ENCODE data around the gene NTNG1.
"Not testable (repeated sequence)": the region's sequence is repeated elsewhere in the genome, so short reads cannot be mapped to it uniquely, and the experiment has no call there.

Gene NTNG1

DNA sequence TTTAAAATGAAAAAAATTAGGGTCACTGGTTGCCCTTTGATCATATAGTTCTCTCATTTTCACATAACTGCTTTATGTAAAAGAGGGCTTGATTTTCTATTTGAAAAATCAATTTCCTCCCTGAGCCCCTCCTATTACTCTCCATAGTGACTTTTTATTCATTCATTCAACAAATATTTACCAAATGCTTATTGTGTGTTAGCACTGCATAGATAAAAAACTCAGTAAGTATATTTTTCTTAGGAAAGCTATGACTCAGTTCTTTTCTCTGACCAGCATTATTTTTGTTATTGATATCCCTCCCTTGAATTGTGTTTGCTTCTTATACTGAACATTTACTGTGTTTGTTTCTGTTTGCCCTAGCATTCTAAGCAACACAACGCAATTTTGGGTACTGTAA lies 59.8 kb downstream of the NTNG1 start:
- DNase-seq (ENCODE audit: low read depth) = no peak

GRCh38 chr1:107202007-107202406 lies 61.2 kb downstream of the NTNG1 start:
- no peak for DNase-seq (ENCODE audit: low read depth)

DNA sequence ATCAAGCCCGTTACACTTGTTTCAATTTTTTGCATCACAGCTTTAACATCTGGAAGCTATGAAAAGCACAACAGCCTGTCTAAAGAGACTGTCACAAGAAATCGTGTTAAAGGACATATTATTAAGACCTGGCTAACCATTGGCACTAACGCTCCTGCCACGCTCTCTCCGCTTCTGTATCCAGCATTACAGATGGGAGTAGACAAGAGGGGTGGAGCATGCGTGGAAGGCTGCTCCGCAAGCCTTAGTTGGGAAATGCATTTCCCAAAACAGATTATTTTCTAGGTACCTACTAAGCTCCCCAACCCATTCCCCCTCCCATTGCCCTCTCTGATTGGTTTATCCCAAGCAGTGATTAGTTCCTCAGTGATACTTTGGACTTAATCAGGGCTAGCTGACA lies 72.4 kb downstream of the NTNG1 start:
- DNase-seq (ENCODE audit: low read depth) = no peak

DNA sequence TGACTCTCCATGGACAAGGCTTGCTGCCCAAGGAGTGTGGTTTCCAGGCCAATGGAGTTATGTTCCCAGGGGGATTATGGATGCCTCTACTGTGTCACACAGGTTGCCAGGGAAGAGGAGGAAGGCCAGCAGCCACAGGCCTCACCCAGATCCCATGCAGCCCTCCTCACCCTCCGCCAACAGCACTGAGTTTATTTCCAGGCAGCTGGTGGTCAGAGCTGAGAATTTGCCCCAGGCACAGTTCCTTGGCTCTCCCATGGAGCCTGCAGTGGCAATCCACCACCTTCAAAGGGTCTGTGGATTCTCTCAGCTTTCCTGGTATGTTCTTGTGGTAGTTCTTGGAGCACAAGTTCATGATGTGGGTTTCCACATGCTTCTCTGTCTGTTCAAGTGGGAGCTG lies 79.2 kb downstream of the NTNG1 start:
- DNase-seq (ENCODE audit: low read depth) = no peak

- DNase-seq (ENCODE audit: low read depth) = no peak
Measured at GRCh38 chr1:107225706-107226105, 84.9 kb downstream of the NTNG1 start.

DNA sequence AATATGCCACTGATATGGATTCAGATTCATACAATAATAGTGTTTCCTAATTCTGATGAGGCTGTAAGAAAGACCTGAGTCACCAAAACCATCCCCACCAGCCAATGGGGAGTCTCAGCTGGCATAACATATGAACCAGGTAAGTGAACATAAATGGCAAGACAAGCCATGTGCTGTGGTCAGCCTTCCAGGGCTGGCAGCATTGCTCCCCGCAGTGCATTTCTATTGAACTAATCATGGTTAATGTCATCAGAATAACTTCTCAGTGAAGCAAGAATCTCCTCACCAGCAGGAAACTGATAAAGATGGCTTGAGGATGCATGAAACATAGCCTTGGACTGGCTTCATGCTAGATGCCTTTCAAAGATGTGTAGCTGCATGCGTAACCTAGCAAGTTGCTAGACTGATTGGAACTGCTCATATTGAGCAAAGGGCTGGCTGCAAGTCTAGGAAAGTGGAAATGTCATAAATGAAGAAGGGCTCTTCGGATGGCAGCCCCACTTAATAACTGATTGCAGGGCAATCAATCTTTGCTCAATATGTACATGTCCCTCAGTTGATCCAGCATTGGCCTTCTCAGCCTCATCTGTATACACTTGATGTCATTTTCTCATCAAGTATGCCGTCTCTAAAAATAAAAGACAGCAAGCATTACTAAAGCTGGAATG lies 88.0 kb downstream of the NTNG1 start:
- no peak for DNase-seq (ENCODE audit: low read depth)

- no peak for DNase-seq (ENCODE audit: low read depth)
Measured at GRCh38 chr1:107229711-107230110, 88.9 kb downstream of the NTNG1 start.

DNA sequence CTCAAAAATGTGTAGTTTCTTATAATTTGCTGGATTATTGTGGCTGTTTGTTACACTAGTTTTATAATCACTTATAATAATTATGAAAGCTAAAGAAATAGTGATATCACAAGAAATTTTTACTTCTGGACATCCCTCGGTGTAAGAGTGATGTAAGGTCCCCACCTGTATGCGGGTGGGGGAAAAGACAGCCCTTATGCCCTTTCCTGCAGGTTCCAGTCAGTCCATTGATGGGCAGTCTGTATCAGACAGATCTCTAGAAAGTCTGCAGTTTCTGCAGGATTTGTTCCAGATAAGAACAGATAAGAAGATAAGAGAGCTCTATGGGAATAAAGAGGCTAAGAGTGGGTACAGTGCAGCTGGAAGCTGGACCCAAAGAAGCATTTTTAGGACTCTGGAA lies 89.3 kb downstream of the NTNG1 start:
- DNase-seq (ENCODE audit: low read depth) = no peak

DNA sequence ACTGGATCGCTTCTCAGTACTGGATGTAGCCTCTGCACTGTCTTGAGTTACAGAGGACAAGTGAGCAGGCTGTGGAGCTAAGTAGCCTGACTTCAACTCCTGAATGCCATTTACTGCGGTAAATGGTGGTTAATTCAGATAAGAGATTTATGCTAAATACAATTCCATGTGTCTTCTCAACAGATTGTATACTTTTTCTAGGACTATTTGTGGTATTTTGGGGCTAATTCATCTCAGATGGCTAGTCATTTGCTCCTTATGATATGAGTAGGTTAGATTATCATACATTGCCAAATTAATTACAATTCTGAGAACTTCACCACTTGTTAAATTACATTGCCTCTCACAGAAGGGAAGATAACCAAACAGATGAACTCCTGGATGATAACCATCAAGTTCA lies 90.5 kb downstream of the NTNG1 start:
- no peak for DNase-seq (ENCODE audit: low read depth)

DNA sequence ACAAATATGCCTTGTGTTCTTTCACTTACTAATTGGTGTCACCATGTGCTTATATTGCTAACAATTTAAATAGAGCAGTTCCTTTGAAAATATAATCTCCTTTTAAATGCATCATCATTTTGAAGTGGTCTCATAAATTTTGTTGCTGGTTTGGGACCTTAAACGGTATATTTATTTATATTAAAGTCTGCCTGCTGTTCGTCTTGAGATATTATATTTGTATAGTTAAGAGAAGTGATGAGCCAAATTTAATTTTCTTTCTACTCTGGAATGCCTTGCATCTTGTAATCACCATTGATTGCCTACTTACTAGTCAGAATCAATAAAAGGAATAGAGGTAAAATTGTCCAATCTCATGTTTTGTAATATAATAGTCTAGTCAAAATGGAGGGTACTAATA lies 91.6 kb downstream of the NTNG1 start:
- DNase-seq (ENCODE audit: low read depth) = no peak

DNA sequence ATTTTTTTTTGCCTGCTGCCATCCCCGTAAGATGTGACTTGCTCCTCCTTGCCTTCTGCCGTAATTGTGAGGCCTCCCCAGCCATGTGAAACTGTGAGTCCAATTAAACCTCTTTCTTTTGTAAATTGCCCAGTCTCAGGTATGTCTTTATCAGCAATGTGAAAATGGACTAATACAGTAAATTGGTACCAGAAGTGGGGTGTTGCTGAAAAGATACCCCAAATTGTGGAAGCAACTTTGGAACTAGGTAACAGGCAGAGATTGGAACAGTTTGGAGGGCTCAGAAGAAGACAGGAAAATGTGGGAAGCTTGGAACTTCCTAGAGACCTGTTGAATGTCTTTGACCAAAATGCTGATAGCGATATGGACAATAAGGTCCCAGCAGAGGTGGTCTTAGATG lies 95.9 kb downstream of the NTNG1 start:
- DNase-seq (ENCODE audit: low read depth) = not testable (repeated sequence)

GRCh38 chr1:107243461-107243860 lies 102.6 kb downstream of the NTNG1 start:
- DNase-seq (ENCODE audit: low read depth) = no peak

GRCh38 chr1:107244709-107245500 lies 104.1 kb downstream of the NTNG1 start:
- DNase-seq (ENCODE audit: low read depth) = no peak

DNA sequence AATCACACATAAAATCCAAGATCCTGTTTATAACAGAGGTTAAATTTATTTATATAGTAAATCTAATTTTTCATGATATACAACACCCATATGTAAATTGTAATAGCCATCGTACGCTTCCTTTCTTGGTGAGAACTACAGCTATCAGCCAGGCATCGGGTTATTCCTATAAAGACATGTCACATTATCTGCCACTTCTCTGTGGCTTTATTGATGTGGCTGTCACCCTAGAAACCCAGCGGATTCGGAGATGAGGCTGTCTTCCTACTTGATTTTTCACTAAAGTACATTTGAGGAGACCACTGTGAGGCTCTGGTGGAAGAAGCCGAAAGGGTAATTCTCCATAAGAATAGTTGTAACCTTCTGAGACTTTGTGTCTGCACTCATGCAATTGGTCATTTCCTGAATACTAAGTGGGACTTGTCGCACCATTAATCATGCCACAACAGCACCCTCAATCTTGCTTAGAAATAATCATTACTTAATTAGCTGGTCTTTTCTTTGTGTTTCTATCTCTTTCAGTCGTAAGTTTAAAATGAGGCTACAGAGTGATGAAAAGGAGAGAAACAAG lies 106.0 kb downstream of the NTNG1 start:
- DNase-seq (ENCODE audit: low read depth) = no peak

DNA sequence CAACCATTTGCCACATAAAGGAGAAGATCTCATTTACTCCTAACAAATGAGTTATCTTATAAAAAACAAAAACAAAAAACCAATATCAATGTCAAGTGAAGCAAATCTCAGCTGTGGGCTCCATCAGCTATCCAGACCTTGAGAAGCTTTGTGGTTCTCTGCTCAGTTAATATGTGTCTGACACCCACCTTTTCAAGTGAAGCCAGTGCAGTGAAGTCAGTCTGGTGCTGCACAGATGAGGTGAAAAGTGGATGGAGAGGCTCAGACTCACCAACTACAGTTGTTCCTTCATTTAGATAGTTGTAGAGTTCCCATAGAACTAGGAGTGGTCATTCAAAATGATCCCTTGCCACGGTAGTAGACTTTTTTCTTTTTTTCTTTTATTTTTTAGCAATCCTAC lies 106.8 kb downstream of the NTNG1 start:
- DNase-seq (ENCODE audit: low read depth) = no peak

GRCh38 chr1:107250169-107250568 lies 109.3 kb downstream of the NTNG1 start:
- no peak for DNase-seq (ENCODE audit: low read depth)

DNA sequence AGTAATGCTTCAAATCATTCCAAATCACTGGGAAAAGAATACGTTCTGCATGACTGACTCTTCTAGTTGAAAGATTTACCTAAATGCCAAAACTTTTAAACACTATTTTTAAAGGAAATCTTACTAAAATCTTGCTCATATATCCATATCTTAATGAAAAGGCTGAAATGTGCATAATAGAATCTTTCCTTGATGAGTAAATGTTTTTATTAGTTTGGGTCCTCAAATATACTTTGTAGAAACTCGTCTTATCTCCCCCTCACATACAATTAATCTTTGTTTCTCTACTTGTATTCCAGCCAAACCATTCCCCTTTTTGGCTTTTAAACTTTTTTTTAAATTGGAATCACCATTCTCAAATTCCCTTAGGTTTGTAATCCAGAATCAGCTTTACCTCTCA lies 110.2 kb downstream of the NTNG1 start:
- no peak for DNase-seq (ENCODE audit: low read depth)

GRCh38 chr1:107251839-107252238 lies 111.0 kb downstream of the NTNG1 start:
- no peak for DNase-seq (ENCODE audit: low read depth)

DNA sequence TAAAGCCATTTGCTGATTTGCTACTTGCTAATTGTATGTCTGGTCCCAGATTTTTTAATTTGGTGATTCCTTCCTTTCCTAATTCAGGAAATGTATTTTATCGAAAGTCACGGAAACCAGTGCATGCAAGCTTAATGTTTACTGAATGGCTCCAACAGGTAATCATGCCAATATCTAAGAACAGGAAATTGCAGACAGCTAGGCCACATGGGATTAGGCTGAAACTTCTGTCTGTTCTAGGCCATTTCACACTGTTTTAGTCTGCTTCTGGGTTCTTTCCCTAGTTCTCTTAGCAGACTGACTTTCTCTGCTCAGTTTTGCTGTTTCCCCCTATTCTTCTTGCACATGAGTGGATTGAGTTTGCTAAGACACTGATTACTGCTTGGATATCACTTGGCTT lies 111.4 kb downstream of the NTNG1 start:
- no peak for DNase-seq (ENCODE audit: low read depth)

- DNase-seq (ENCODE audit: low read depth) = no peak
Measured at GRCh38 chr1:107254306-107254705, 113.5 kb downstream of the NTNG1 start.

- no peak for DNase-seq (ENCODE audit: low read depth)
Measured at GRCh38 chr1:107255469-107255868, 114.6 kb downstream of the NTNG1 start.

DNA sequence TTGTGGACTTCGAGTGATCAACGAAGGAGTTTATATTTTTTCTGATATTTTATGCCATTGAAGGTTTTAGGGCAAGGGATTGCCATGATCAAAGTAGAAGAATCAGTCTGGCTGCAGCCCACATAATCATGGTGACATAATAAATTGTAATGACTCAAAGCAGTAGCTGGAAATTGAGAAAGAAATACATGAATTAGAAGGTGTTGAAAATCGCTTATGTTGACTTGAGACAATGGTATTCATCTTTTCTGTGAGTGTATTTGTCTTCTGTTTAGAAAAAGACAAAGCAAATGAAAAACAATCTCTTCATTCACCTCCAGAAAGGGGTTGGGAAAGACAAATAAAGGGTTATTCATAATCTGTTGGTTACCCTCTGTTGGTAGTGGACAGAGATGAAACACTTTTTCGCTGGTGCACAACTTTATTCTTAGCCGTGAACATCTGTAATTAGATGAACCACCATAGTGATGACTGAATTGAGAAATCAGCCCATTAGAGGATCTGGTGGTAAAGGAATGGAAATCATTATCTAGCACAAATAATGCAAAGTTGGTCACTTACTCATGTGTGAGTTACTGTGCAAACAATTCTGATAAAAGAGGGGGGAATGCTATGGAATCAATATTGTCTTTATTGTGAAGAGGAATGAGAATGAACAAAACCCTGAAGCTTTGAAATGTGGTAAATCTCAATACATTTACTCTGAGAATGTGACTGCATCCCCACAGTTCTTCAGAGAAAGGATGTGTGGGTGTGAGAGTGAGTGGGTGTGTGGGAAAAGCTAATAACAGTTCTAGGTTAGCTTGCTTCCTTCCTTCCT lies 121.8 kb downstream of the NTNG1 start:
- DNase-seq (ENCODE audit: low read depth) = no peak
